GM18519 (cell line): Measurements from ENCODE around the gene CRYBA1.
"Not testable (repeated sequence)": the region's sequence is repeated elsewhere in the genome, so short reads cannot be mapped to it uniquely, and the experiment has no call there.

Experiments used
- ATAC-seq: cut with Tn5 transposase; IDR thresholded peaks from one replicate; pipeline ENCODE4 v1.9.1; 2021; ENCODE audit warnings: mild to moderate bottlenecking, moderate library complexity; ENCODE audit not compliant: unreplicated experiment, low FRiP score

CRYBA1 gene

GRCh38 chr17:29237476-29238132, 9.1 kb upstream of the CRYBA1 start:
- ATAC-seq: no peak

DNA sequence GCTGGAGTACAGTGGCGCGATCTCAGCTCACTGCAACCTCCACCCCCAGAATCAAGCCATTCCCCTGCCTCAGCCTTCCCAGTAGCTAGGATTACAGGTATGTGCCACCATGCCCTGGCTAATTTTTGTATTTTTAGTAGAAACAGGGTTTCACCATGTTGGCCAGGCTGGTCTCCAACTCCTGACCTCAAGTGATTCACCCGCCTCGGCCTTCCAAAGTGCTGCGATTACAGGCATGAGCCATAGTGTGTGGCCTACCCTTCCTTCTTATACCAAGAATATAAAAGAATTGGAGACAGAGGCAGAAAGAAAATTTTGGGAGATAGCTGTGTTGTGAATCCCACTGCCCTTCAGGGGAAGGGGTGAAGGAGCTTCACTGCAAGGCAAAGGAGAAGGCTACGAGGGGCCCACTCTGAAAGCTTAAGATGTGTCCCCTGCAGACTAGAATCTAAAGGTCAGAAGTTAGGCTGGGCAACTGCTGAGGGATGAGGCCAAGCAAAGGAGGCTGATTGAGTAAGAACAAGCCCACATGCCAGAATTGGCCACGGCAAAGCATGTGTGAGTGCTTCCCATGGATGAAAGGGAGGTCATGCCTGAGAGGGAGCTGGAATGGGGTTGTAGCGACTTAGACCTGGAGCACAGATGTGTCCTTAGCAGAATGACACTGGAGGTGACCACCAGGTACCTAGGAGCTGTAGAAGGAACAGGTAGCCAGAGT, 8.4 kb upstream of the CRYBA1 start:
- ATAC-seq: no peak

- no peak for ATAC-seq
Measured at GRCh38 chr17:29240477-29240876, 6.2 kb upstream of the CRYBA1 start.

GRCh38 chr17:29240968-29241963, 5.4 kb upstream of the CRYBA1 start:
- ATAC-seq: no peak

DNA sequence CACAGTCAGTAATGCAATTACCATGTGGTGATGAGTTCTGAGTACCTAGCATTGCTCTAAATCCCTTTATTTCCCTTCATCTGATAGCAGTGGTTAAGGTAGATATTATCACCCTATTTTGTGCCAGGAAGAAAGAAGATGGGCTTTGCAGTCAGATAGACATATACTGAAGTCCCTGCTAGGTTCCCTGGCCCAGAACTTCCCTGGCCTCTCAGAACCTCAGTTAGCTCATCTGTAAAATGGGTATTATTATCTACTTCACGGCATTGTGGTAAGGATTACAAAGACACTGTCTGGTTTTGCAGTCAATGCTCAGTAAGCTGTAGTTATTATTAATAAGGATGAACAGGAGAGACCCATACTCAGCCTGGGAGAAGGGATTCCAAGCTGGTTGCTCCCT, 4.6 kb upstream of the CRYBA1 start:
- ATAC-seq: no peak

DNA sequence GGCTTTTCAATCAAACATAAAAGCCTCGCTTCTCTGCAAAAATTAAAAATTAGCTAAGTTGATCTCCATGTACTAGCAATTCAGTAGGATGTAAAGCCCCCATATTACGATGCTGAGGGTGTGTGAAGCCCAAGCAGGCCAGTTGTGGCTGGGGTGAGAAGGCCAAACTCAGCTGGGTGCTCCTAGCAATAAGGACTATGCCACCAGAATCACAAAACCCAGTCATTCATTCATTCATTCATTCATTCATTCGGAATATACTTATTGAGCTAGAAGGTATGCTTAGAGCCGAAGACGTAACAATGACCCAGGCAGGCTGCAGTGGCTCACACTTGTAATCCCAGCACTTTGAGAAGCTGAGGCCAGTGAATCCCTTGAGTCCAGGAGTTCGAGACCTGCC, 3.9 kb upstream of the CRYBA1 start:
- ATAC-seq: no peak

- ATAC-seq: no peak
Measured at GRCh38 chr17:29243792-29244191, 2.9 kb upstream of the CRYBA1 start.

GRCh38 chr17:29245401-29245800, 1.3 kb upstream of the CRYBA1 start:
- ATAC-seq: no peak

- ATAC-seq: no peak
Measured at GRCh38 chr17:29247219-29247618, 560 bp downstream of the CRYBA1 start.

DNA sequence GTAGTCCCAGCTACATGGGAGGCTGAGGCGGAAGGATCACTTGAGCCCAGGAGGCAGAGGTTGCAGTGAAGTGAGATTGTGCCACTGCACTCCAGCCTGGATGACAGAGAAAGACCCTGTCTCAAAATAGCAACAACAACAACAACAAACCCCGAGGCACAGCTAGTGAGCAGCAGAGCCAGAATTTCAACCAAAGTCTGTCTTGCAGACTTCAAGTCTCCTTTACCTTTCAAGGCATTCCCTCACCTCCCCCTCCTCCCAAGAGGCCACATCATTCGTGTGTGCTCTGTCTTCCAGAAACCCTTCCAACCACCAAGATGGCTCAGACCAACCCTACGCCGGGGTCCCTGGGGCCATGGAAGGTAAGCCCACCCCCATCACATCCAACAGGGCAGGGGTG, 2.2 kb downstream of the CRYBA1 start:
- ATAC-seq: no peak

GRCh38 chr17:29250666-29251065, 4.0 kb downstream of the CRYBA1 start:
- no peak for ATAC-seq

GRCh38 chr17:29251184-29251583, 4.5 kb downstream of the CRYBA1 start:
- ATAC-seq: no peak

DNA sequence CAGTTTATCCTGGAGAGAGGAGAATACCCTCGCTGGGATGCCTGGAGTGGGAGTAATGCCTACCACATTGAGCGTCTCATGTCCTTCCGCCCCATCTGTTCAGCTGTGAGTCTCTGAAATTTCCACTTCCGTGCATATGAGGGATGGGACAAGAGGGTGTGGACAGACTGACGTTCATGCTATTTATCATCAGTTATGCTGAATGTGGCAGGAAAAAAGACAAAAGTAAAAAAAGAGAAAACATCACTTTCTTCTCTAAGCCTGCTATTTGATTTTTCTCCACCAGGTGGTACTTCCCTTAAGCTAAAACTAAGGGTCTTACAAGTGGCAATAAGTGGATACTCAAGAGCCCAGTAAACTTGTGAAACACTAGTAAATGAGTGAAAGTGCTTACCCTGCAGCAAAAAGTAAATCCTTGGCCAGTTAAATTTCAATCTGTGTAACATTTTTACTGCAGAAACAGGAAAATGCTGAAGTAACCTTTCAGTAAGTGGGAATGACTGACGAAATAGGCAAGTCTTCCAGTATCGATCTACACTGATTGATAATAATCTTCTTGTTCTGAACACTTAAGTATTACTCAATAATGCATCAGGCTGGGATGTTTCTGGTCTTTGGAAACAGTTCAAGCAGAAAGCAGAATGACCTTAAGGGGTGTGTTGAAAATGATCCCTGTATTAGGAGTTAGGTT, 5.6 kb downstream of the CRYBA1 start:
- no peak for ATAC-seq

- ATAC-seq: no peak
Measured at GRCh38 chr17:29253037-29253436, 6.4 kb downstream of the CRYBA1 start.

GRCh38 chr17:29255926-29256522, 9.4 kb downstream of the CRYBA1 start:
- ATAC-seq: no peak

DNA sequence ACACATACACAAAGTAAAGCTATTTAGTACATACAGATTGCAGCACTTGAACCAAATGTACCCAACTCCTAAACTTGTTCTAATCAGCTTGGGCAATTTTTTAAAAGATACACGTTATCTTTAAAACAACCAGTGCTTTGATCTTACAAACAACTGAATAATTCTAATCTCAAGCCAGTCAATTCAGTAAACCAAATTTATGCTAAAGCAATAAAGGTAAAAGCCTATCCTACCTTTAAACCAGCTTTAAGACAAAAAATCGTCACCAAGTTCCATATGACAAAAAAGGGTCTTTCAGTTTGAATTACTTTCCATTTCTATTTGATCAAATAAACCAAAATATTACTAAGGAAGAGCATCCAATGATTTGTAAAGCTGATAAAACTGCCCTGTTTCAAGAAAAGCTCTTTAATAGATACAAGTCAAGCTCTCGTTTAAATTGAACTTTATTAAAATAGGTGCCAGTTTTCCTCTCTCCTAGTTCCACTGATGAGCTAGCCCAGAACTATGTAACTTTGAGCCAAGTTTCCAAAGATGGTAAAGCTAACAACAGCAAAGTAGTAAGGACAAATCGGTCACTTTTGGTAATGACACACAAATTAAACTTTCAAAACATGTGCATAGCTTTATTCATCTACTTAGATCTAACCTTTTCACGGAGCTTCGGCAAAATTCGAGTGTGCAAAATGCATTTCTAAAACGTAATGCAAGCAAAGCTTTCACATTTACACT, 10.2 kb downstream of the CRYBA1 start:
- ATAC-seq: no peak

DNA sequence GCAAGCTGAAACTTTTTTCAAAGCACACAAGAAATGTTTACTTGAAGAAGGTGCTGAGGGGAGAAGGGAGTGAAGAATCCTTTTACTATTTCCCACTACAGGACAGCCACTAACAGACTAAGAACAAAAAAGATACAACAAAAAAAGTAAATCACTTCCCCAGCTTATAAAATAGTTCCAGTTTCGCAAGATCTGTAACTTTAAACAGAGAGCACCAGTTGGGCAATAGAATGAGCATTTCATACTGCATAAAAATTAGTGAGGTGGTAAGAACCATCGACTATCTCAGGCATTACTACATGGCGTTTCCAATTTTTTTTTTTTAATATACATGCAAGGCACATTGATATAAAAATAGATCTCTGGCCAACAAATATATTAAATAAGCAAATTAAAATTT, 11.1 kb downstream of the CRYBA1 start:
- no peak for ATAC-seq

DNA sequence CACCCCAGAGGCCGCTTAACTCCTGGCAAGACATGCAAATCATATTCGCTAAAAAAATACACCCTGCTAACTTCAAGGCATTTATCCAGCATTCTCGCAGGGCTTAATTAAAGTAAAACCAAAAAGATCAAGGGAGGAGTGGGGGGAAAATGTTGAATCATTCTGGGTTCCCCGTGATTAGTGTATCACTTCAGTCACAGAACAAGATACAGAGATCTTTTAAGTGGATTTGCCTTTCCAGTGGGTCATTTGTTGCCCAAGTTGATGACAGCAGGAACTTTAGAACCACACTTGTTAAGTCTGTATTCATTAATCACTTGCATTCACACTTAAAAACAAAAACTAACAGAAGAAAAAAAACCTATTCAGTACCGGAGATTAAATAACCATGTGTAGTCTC, 17.3 kb downstream of the CRYBA1 start:
- no peak for ATAC-seq

DNA sequence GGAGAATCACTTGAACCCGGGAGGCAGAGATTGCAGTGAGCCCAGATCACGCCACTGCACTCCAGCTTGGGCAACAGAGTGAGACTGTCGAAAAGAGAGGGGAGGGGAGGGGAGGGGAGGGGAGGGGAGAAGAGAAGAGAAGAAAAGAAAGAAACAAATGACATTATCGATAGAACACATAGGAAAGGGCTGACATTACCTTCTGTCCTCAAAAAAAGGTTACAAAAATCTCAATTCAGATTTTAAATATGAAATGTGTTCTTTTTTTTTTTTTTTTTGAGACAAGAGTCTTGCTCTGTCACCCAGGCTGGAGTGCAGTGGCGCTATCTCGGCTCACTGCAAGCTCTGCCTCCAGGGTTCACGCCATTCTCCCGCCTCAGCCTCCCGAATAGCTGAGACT, 25.3 kb downstream of the CRYBA1 start:
- ATAC-seq: not testable (repeated sequence)

- no peak for ATAC-seq
Measured at GRCh38 chr17:29273924-29274323, 27.3 kb downstream of the CRYBA1 start.
